ENCODE data around the gene RFESD.

Gene RFESD

GRCh38 chr5:95646569-95647431, at the start of gene RFESD:
Gene RFESD (plus strand): TSS chr5:95646777. CDS start chr5:95652272, 5,495 bp downstream.
- peak; percentile 98 for DNase-seq (ENCODE audit: low spot score)

GRCh38 chr5:95599252-95599651, 47.3 kb upstream of the RFESD start:
- no peak for DNase-seq (ENCODE audit: low spot score)

- no peak for DNase-seq (ENCODE audit: low spot score)
These were observed 46.0 kb upstream of the RFESD start for GRCh38 chr5:95600557-95600956.

- no peak for DNase-seq (ENCODE audit: low spot score)
These were observed 40.8 kb upstream of the RFESD start for GRCh38 chr5:95605786-95606185.

- DNase-seq (ENCODE audit: low spot score) = no peak
These were observed 40.2 kb upstream of the RFESD start for GRCh38 chr5:95606419-95606818.

GRCh38 chr5:95609711-95610110, 36.9 kb upstream of the RFESD start:
- DNase-seq (ENCODE audit: low spot score) = no peak

- no peak for DNase-seq (ENCODE audit: low spot score)
These were observed 36.0 kb upstream of the RFESD start for GRCh38 chr5:95610546-95610945.

GRCh38 chr5:95611396-95611795, 35.2 kb upstream of the RFESD start:
- no peak for DNase-seq (ENCODE audit: low spot score)

GRCh38 chr5:95613514-95613913, 33.1 kb upstream of the RFESD start:
- no peak for DNase-seq (ENCODE audit: low spot score)

GRCh38 chr5:95615164-95615467, 31.5 kb upstream of the RFESD start:
- DNase-seq (ENCODE audit: low spot score) = no peak

- DNase-seq (ENCODE audit: low spot score) = no peak
These were observed 29.5 kb upstream of the RFESD start for GRCh38 chr5:95617057-95617456.

GRCh38 chr5:95619096-95619495, 27.5 kb upstream of the RFESD start:
- no peak for DNase-seq (ENCODE audit: low spot score)

- no peak for DNase-seq (ENCODE audit: low spot score)
These were observed 27.0 kb upstream of the RFESD start for GRCh38 chr5:95619514-95620029.

- DNase-seq (ENCODE audit: low spot score) = peak; percentile 60
These were observed 26.3 kb upstream of the RFESD start, which contains the start of gene GPR150 for GRCh38 chr5:95620030-95620869. Gene GPR150 (plus strand): TSS chr5:95620087. CDS start chr5:95620276, 189 bp downstream.

- peak; percentile 39 for DNase-seq (ENCODE audit: low spot score)
These were observed 25.4 kb upstream of the RFESD start for GRCh38 chr5:95620870-95621838.

GRCh38 chr5:95621839-95622629, 24.5 kb upstream of the RFESD start:
- DNase-seq (ENCODE audit: low spot score) = no peak

- DNase-seq (ENCODE audit: low spot score) = no peak
These were observed 22.9 kb upstream of the RFESD start for GRCh38 chr5:95623706-95624105.

- no peak for DNase-seq (ENCODE audit: low spot score)
These were observed 22.2 kb upstream of the RFESD start for GRCh38 chr5:95624368-95624767.

GRCh38 chr5:95626701-95627100, 19.9 kb upstream of the RFESD start:
- DNase-seq (ENCODE audit: low spot score) = no peak

GRCh38 chr5:95627971-95628810, 18.4 kb upstream of the RFESD start:
- no peak for DNase-seq (ENCODE audit: low spot score)
